Stomach (tissue), 9 donors: Measurements from ENCODE around the gene CNP. TPM values are rescaled to one million over a fixed set of nuclear protein-coding genes. Genes with fewer than 3 reads are reported as not detected.

Source experiments
- DNase-seq, 2 donors: peaks; one replicate each; pipeline versions ENCODE4 v3.0.0 to v3.0.0-alpha.2; 2013 to 2019
- H3K27ac ChIP-seq, 5 donors: fragments of 200-600 bp in 4 of 5; sonication (generic) in 4 of 5; one replicate each; pipeline ENCODE4 v1.5.1; 2013 to 2019; ENCODE audit warnings: mild to moderate bottlenecking in 1 of 5, moderate library complexity in 1 of 5
- H3K27me3 ChIP-seq, 3 donors: fragments of 200-600 bp; sonication (generic); one replicate each; pipeline ENCODE4 v1.5.1; 2017 to 2019; ENCODE audit warnings: mixed run types in 1 of 3
- H3K36me3 ChIP-seq, 4 donors: fragments of 200-600 bp; sonication (generic); 1 replicate in 3 of 4; 2 replicates in 1 of 4; pipeline ENCODE4 v1.5.1; 2016 to 2019
- H3K4me1 ChIP-seq, 4 donors: fragments of 200-600 bp; sonication (generic); one replicate each; pipeline ENCODE4 v1.5.1; 2016 to 2019
- H3K4me3 ChIP-seq, 4 donors: fragments of 200-600 bp; sonication (generic) in 3 of 4; one replicate each; pipeline ENCODE4 v1.5.1; 2016 to 2019; ENCODE audit warnings: mild to moderate bottlenecking in 1 of 4
- H3K9me3 ChIP-seq, 4 donors: fragments of 200-600 bp; sonication (generic); one replicate each; pipeline ENCODE4 v1.5.1; 2016 to 2019
- CTCF ChIP-seq, 7 experiments: fragments of 450-650 bp in 4 of 7; fragments of 200-600 bp in 3 of 7; sonication (generic) in 3 of 7; IDR thresholded peaks; one replicate each; pipeline ENCODE4 v1.5.1; 2016 to 2019; ENCODE audit warnings: antibody characterized with exemption in 7 of 7, control low read depth in 2 of 7, mild to moderate bottlenecking in 1 of 7
- EP300 ChIP-seq: sonication (generic); formaldehyde crosslinking; IDR thresholded peaks from one replicate; pipeline ENCODE4 v1.6.1; 2017; ENCODE audit warnings: antibody characterized with exemption
- POLR2A ChIP-seq, 4 donors: fragments of 450-650 bp; IDR thresholded peaks; one replicate each; pipeline ENCODE4 v1.6.1; 2016; ENCODE audit warnings: antibody characterized with exemption in 4 of 4, control low read depth in 2 of 4, mild to moderate bottlenecking in 1 of 4, moderate library complexity in 1 of 4
- POLR2AphosphoS5 ChIP-seq, 3 donors: sonication (generic); formaldehyde crosslinking; IDR thresholded peaks; one replicate each; pipeline ENCODE4 v1.6.1; 2016; ENCODE audit warnings: antibody characterized with exemption in 3 of 3
- WGBS, 5 donors: extraction: QIAGEN DNeasy Blood & Tissue Kit in 3 of 5; methylation state at CpG; one replicate each; pipeline versions ENCODE4 v1.1.5 to v1.1.7; 2013 to 2018; 5-methylcytosine and 5-hydroxymethylcytosine counted together
- intact Hi-C: fragments of 100-400 bp; cut with DNase I; formaldehyde crosslinking; loops from one replicate; pipeline ENCODE4 v1.15.1; 2023; ENCODE audit warnings: low total_unique reads
- polyA plus RNA-seq, 3 donors: library from polyadenylated mRNA; stranded (reverse); fragments of 200-250 nt; gene quantifications; one replicate each; pipeline ENCODE4 v1.2.3, GENCODE V29; 2013
- total RNA-seq, 5 donors: library from RNA; depleted of rRNA; stranded (reverse); fragments of >200 nt; gene quantifications; one replicate each; pipeline versions ENCODE4 v1.1.0 to v1.2.3, GENCODE V29; 2014 to 2016
- donor health status: healthy with polysubstance abuse.
- donor health status: Bipolar disorder and iron deficiency.
- donor health status: healthy.

CNP gene
- total and polyA plus RNA-seq, 8 donors, result 21.0 to 47.2 (median 29.1) TPM

DNA sequence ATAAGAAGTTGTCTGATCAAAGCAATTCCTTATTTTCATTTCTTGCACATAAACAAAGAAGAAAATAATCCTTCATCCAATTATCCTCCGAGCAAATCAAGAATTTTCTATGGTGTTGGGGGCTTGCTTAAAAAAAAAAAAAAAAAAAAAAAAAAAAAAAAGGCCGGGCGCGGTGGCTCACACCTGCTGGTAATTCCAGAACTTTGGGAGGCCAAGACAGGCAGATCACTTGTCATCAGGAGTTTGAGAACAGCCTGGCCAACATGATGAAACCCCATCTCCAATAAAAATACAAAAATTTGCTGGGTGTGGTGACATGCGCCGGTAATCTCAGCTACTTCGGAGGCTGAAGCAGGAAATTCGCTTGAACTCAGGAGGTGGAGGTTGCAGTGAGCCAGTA is 19.3 kb downstream of the CNP start:
- 91 to 96% (median 93%) methylated on average over 8 of the region's 8 CpGs for WGBS, 5 donors
- Histone ChIP-seq H3K27me3 (no peaks in the 10 kb centered on the region), H3K27ac (no peak overlapping the region), H3K9me3 (no peaks in the 10 kb centered on the region), H3K36me3 (peaks cover 75 to 100% (median 98%) of the 10 kb centered on the region in 4 donors), H3K4me3 (no peak overlapping the region), H3K4me1 (peaks cover 0 to 24% (median 6%) of the 10 kb centered on the region in 4 donors)
- TF ChIP-seq POLR2A (IDR thresholded peaks at IDR 0.05), result no peak
- no peak for TF ChIP-seq POLR2AphosphoS5 (IDR thresholded peaks at IDR 0.05)
- TF ChIP-seq CTCF (IDR thresholded peaks at IDR 0.05), result no peak
- TF ChIP-seq EP300, result no peak
- no peak for DNase-seq
- intact Hi-C loops, result no loop called here

DNA sequence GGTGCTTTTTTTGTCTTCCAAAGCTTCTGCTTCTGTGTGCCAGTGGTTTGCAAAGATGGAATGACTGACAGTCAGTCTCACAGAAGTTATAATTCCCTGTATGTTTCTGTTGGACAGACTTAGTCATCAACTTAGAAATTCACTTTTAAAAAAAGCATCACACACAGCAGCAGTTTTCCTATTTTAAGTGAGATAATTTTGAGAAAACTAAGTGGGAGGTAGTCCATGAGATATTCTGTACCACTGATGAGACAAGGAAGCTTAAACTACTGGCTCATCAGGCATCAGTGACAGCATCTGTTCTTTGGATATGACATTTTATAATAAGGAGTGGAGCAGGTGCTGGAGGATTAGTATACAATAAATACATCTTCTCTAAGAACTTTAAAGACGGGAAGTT is 20.0 kb downstream of the CNP start:
- Histone ChIP-seq H3K36me3 (peaks cover 69 to 100% (median 98%) of the 10 kb centered on the region in 4 donors), H3K27me3 (no peaks in the 10 kb centered on the region), H3K4me1 (peaks cover 0 to 24% (median 6%) of the 10 kb centered on the region in 4 donors), H3K27ac (no peak overlapping the region), H3K9me3 (no peaks in the 10 kb centered on the region), H3K4me3 (no peak overlapping the region)
- TF ChIP-seq POLR2A (IDR thresholded peaks at IDR 0.05), result no peak
- TF ChIP-seq CTCF (IDR thresholded peaks at IDR 0.05), result no peak
- TF ChIP-seq EP300, result no peak
- no peak for TF ChIP-seq POLR2AphosphoS5 (IDR thresholded peaks at IDR 0.05)
- 81 to 95% (median 86%) methylated on average over 1 of the region's 1 CpG for WGBS, 5 donors
- intact Hi-C loops, result no loop called here
- no peak for DNase-seq

GRCh38 chr17:41987642-41988041 is 21.0 kb downstream of the CNP start:
- Histone ChIP-seq H3K27ac (no peak overlapping the region), H3K9me3 (no peaks in the 10 kb centered on the region), H3K4me1 (peaks cover 0 to 17% (median 6%) of the 10 kb centered on the region in 4 donors), H3K36me3 (peaks cover 67 to 100% (median 98%) of the 10 kb centered on the region in 4 donors), H3K4me3 (no peak overlapping the region), H3K27me3 (no peaks in the 10 kb centered on the region)
- intact Hi-C loops, result no loop called here
- 74 to 90% (median 86%) methylated on average over 3 of the region's 3 CpGs for WGBS, 5 donors
- TF ChIP-seq CTCF (IDR thresholded peaks at IDR 0.05) (no peak), POLR2AphosphoS5 (IDR thresholded peaks at IDR 0.05) (no peak), EP300 (no peak), POLR2A (IDR thresholded peaks at IDR 0.05) (no peak)
- DNase-seq, result no peak

GRCh38 chr17:41988418-41988817 is 21.8 kb downstream of the CNP start:
- TF ChIP-seq EP300 (no peak), POLR2AphosphoS5 (IDR thresholded peaks at IDR 0.05) (no peak), CTCF (IDR thresholded peaks at IDR 0.05) (no peak), POLR2A (IDR thresholded peaks at IDR 0.05) (no peak)
- intact Hi-C loops, result no loop called here
- H3K27ac ChIP-seq, result no peak overlapping the region
- H3K27me3 ChIP-seq, result no peaks in the 10 kb centered on the region
- 94 to 98% (median 97%) methylated on average over 2 of the region's 2 CpGs for WGBS, 5 donors
- peaks cover 0 to 16% (median 6%) of the 10 kb centered on the region in 4 donors for H3K4me1 ChIP-seq
- no peak for DNase-seq
- H3K4me3 ChIP-seq, result no peak overlapping the region
- H3K36me3 ChIP-seq, result peaks cover 70 to 100% (median 98%) of the 10 kb centered on the region in 4 donors
- no peaks in the 10 kb centered on the region for H3K9me3 ChIP-seq
